Brain microvascular endothelial cell (primary cell): ENCODE data around the gene EFNB2.

Experiments
- DNase-seq: peaks from one replicate; pipeline ENCODE4 v3.0.0-alpha.2; 2020
- H3K27ac ChIP-seq: fragments of 250-450 bp; sonication (Bioruptor Pico); 2 replicates; pipeline ENCODE4 v1.5.1; 2020; ENCODE audit warnings: mild to moderate bottlenecking, moderate library complexity
- H3K27me3 ChIP-seq: fragments of 250-450 bp; sonication (Bioruptor Pico); replicated peaks from 2 replicates; pipeline ENCODE4 v1.5.1; 2020; ENCODE audit warnings: mild to moderate bottlenecking
- H3K36me3 ChIP-seq: fragments of 250-450 bp; sonication (Bioruptor Pico); replicated peaks from 2 replicates; pipeline ENCODE4 v1.5.1; 2020; ENCODE audit warnings: mild to moderate bottlenecking
- H3K4me3 ChIP-seq: 2 replicates; pipeline ENCODE4 v1.5.1; 2011; ENCODE audit warnings: low read depth, mild to moderate bottlenecking, control low read depth, low read length, moderate library complexity
- in situ Hi-C: cut with HindIII; loops from 2 replicates; pipeline ENCODE4 v1.10.0; 2017; ENCODE audit warnings: low sequenced_read_pairs, low pct_ligation_motif_present
- TF ChIP-seq, protein P1 (sequence below): IDR thresholded peaks from 2 replicates; pipeline ENCODE4 v1.5.1; 2011; ENCODE audit warnings: low read depth, mild to moderate bottlenecking, moderate library complexity, low read length, control low read depth, inconsistent platforms; ENCODE audit errors: missing control alignments

Gene EFNB2

GRCh38 chr13:106498158-106498557 is 37.3 kb downstream of the EFNB2 start:
- TF ChIP-seq, protein P1, sequence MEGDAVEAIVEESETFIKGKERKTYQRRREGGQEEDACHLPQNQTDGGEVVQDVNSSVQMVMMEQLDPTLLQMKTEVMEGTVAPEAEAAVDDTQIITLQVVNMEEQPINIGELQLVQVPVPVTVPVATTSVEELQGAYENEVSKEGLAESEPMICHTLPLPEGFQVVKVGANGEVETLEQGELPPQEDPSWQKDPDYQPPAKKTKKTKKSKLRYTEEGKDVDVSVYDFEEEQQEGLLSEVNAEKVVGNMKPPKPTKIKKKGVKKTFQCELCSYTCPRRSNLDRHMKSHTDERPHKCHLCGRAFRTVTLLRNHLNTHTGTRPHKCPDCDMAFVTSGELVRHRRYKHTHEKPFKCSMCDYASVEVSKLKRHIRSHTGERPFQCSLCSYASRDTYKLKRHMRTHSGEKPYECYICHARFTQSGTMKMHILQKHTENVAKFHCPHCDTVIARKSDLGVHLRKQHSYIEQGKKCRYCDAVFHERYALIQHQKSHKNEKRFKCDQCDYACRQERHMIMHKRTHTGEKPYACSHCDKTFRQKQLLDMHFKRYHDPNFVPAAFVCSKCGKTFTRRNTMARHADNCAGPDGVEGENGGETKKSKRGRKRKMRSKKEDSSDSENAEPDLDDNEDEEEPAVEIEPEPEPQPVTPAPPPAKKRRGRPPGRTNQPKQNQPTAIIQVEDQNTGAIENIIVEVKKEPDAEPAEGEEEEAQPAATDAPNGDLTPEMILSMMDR: no peak
- in situ Hi-C loops: no loop called here
- no peaks in the 10 kb centered on the region for H3K27me3 ChIP-seq
- DNase-seq: no peak
- no peak overlapping the region for H3K27ac ChIP-seq
- no peak overlapping the region for H3K4me3 ChIP-seq
- peaks cover 25% of the 10 kb centered on the region for H3K36me3 ChIP-seq

GRCh38 chr13:106497079-106497478 is 38.4 kb downstream of the EFNB2 start:
- TF ChIP-seq, protein P1: no peak
- H3K27me3 ChIP-seq: no peaks in the 10 kb centered on the region
- DNase-seq: no peak
- in situ Hi-C loops: no loop called here
- H3K4me3 ChIP-seq: no peak overlapping the region
- H3K27ac ChIP-seq: no peak overlapping the region
- peaks cover 36% of the 10 kb centered on the region for H3K36me3 ChIP-seq

DNA sequence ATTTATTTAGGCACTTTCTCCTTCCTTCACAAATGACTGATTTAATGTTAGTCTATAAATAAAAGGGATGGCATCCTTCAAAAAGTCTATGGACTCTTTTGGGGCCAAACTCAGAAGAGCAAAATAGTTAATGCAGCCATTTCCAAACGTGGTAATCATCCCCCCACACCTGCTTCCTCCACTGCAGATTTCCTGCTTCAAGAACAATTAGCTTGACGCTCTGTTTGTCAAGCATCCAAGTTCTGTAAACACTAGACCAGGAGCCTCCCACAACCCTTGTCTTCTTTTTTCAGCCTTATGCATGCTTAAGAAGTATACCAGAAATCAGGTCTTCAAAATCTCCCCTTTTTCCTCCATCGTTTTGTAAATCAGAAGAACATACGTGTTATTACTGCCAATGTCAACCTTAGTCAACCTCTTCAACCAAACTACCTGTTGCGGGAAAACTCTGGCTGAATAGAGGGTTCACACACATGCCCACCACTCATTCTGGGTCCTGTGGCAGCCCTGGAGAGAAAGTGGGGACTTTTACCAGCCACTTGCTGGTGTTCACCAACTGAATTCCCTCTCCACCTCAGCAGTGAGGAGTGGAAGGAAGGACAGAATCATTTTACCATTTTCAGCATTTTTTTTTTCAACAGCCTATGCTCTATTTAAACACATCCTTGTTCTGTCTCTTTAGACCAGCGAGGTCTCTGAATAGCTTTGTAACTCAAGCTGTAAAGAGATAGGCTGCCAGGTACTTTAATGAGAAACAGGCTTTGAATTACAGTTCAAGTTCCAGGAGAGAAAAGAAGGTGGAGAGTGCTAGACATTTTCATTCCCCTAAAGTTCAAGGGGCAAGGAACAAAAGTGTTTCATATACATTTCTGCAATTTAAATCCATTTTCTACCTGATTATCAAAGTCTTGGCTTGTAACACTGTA is 39.1 kb downstream of the EFNB2 start:
- in situ Hi-C loops: no loop called here
- peaks cover 42% of the 10 kb centered on the region for H3K36me3 ChIP-seq
- no peak overlapping the region for H3K4me3 ChIP-seq
- no peak for DNase-seq
- TF ChIP-seq, protein P1: no peak
- no peak overlapping the region for H3K27ac ChIP-seq
- H3K27me3 ChIP-seq: no peaks in the 10 kb centered on the region

GRCh38 chr13:106494936-106495335 is 40.5 kb downstream of the EFNB2 start:
- H3K36me3 ChIP-seq: peaks cover 49% of the 10 kb centered on the region
- TF ChIP-seq, protein P1: no peak
- H3K27me3 ChIP-seq: no peaks in the 10 kb centered on the region
- no peak overlapping the region for H3K27ac ChIP-seq
- H3K4me3 ChIP-seq: no peak overlapping the region
- in situ Hi-C loops: no loop called here
- no peak for DNase-seq

- Histone ChIP-seq H3K36me3 (peaks cover 46% of the 10 kb centered on the region), H3K4me3 (no peak overlapping the region), H3K27me3 (no peaks in the 10 kb centered on the region), H3K27ac (no peak overlapping the region)
- TF ChIP-seq, protein P1: no peak
- DNase-seq: no peak
- in situ Hi-C loops: no loop called here
Measured at GRCh38 chr13:106494506-106494905, 41.0 kb downstream of the EFNB2 start.
